ENCODE measurements around the gene LRRIQ3. TPM values are rescaled to one million over a fixed set of nuclear protein-coding genes. Genes with fewer than 3 reads are reported as not detected.

LRRIQ3 gene
- total RNA-seq, 2 experiments from 2014 or later: 0.08 to 0.25 TPM

DNA sequence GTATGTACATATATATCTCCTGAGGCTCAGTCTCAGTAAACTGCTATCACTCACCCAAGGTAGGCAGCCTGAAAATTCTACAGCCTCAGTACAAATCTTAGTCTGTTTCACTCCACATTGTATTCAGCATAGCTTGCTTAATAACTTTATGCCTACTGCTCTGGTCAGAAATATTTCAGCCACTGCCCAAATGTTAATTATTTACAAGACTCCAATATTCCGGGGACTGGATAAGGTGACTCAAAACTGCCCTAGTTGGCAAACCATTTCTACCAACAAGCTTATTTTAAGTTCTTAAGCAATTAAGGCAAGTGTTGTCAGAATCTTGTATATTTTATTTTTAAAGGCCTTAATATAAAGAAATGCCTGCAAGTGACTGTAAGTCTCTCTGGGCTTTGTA is 114.8 kb downstream of the LRRIQ3 start:
- Mint-ChIP-seq H3K27ac (no peak overlapping the region), H3K36me3 (ENCODE audit: low read depth) (no peaks in the 10 kb centered on the region), H3K4me1 (ENCODE audit: low read depth) (no peaks in the 10 kb centered on the region), H3K4me3 (no peak overlapping the region), H3K27me3 (no peaks in the 10 kb centered on the region), H3K9me3 (no peaks in the 10 kb centered on the region)
- POLR2A ChIA-PET: no interaction called here
- Histone ChIP-seq H3K27ac (ENCODE audit: low read depth in 1 of 2, low read length in 2 of 2) (no peak overlapping the region), H3K36me3 (ENCODE audit: insufficient read depth, low read length) (no peaks in the 10 kb centered on the region), H3K4me1 (ENCODE audit: insufficient read depth, low read length) (no peaks in the 10 kb centered on the region), H3K27me3 (ENCODE audit: control insufficient read depth in 1 of 2, insufficient read depth in 2 of 2, low read length in 2 of 2) (no peaks in the 10 kb centered on the region), H3K9me3 (ENCODE audit: control insufficient read depth in 1 of 2, insufficient read depth in 1 of 2, low read length in 2 of 2) (no peaks in the 10 kb centered on the region), H3K4me3 (ENCODE audit: low read length) (no peak overlapping the region)
- TF ChIP-seq, protein P1, sequence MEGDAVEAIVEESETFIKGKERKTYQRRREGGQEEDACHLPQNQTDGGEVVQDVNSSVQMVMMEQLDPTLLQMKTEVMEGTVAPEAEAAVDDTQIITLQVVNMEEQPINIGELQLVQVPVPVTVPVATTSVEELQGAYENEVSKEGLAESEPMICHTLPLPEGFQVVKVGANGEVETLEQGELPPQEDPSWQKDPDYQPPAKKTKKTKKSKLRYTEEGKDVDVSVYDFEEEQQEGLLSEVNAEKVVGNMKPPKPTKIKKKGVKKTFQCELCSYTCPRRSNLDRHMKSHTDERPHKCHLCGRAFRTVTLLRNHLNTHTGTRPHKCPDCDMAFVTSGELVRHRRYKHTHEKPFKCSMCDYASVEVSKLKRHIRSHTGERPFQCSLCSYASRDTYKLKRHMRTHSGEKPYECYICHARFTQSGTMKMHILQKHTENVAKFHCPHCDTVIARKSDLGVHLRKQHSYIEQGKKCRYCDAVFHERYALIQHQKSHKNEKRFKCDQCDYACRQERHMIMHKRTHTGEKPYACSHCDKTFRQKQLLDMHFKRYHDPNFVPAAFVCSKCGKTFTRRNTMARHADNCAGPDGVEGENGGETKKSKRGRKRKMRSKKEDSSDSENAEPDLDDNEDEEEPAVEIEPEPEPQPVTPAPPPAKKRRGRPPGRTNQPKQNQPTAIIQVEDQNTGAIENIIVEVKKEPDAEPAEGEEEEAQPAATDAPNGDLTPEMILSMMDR (IDR thresholded peaks at IDR 0.05): no peak
- intact Hi-C loops (cut with DNase I, micrococcal nuclease): no loop called here
- ATAC-seq (ENCODE audit: poor library complexity) (no peak), DNase-seq (no peak)
- CTCF ChIA-PET: interaction anchor here (1.6 kb wide), 1 partner anchor 10 kb away, joined by 5 read pairs; no protein-coding TSS in a partner anchor

DNA sequence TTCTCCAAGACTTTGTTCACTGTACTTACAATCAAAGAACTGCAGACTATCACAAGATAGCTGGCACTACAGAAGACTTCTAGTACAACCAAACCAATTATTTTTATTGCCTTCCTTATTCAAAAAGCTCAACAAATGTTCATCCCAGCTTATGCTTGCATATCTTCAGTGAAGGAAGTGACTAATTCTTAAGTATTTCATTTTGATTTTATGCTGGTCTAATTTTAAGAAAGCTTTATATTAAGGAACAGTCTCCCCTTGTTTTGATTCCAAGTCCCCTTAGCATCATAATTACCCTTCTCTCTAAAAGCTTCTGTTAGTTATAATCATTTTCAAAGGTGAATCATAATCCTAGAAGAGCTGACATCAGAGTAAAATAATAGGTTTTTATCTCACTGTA is 132.9 kb downstream of the LRRIQ3 start:
- H3K27me3 ChIP-seq (ENCODE audit: control insufficient read depth in 1 of 2, insufficient read depth in 2 of 2, low read length in 2 of 2): no peaks in the 10 kb centered on the region
- no peak overlapping the region for H3K27ac ChIP-seq (ENCODE audit: low read depth in 1 of 2, low read length in 2 of 2)
- Mint-ChIP-seq H3K27ac (no peak overlapping the region), H3K36me3 (ENCODE audit: low read depth) (no peaks in the 10 kb centered on the region), H3K4me3 (no peak overlapping the region), H3K27me3 (no peaks in the 10 kb centered on the region), H3K4me1 (ENCODE audit: low read depth) (no peaks in the 10 kb centered on the region), H3K9me3 (no peaks in the 10 kb centered on the region)
- no peaks in the 10 kb centered on the region for H3K9me3 ChIP-seq (ENCODE audit: control insufficient read depth in 1 of 2, insufficient read depth in 1 of 2, low read length in 2 of 2)
- ATAC-seq (ENCODE audit: poor library complexity) (no peak), DNase-seq (no peak)
- POLR2A ChIA-PET: no interaction called here
- H3K4me3 ChIP-seq (ENCODE audit: low read length): no peak overlapping the region
- intact Hi-C loops (cut with DNase I, micrococcal nuclease): no loop called here
- no peaks in the 10 kb centered on the region for H3K36me3 ChIP-seq (ENCODE audit: insufficient read depth, low read length)
- H3K4me1 ChIP-seq (ENCODE audit: insufficient read depth, low read length): no peaks in the 10 kb centered on the region
- TF ChIP-seq, protein P1 (IDR thresholded peaks at IDR 0.05): no peak
- CTCF ChIA-PET: no interaction called here

DNA sequence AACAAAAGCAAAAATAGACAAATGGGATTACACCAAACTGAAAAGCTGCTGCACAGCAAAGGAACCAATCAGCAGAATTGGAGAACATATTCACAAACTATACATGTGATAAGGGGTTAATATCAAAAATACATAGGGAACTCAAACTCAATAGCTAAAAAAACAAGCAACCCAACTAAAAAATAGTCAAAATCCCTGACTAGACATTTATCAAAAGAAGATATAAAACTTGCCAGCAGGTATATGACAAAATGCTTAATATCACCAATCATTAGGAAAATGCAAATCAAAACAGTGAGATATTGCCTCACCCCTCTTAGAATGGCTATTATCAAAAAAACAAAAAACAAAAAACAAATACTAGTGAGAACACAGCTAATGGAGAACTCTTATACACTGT is 140.3 kb downstream of the LRRIQ3 start:
- POLR2A ChIA-PET: no interaction called here
- CTCF ChIA-PET: no interaction called here
- no peaks in the 10 kb centered on the region for H3K27me3 Mint-ChIP-seq
- no peak overlapping the region for H3K27ac Mint-ChIP-seq
- H3K36me3 Mint-ChIP-seq (ENCODE audit: low read depth): no peaks in the 10 kb centered on the region
- H3K4me3 ChIP-seq (ENCODE audit: low read length): no peak overlapping the region
- DNase-seq (no peak), ATAC-seq (ENCODE audit: poor library complexity) (no peak)
- no peaks in the 10 kb centered on the region for H3K36me3 ChIP-seq (ENCODE audit: insufficient read depth, low read length)
- intact Hi-C loops (cut with DNase I, micrococcal nuclease): no loop called here
- no peak overlapping the region for H3K4me3 Mint-ChIP-seq
- H3K9me3 Mint-ChIP-seq: no peaks in the 10 kb centered on the region
- TF ChIP-seq, protein P1 (IDR thresholded peaks at IDR 0.05): no peak
- no peaks in the 10 kb centered on the region for H3K27me3 ChIP-seq (ENCODE audit: control insufficient read depth in 1 of 2, insufficient read depth in 2 of 2, low read length in 2 of 2)
- no peak overlapping the region for H3K27ac ChIP-seq (ENCODE audit: low read depth in 1 of 2, low read length in 2 of 2)
- no peaks in the 10 kb centered on the region for H3K4me1 Mint-ChIP-seq (ENCODE audit: low read depth)
- no peaks in the 10 kb centered on the region for H3K9me3 ChIP-seq (ENCODE audit: control insufficient read depth in 1 of 2, insufficient read depth in 1 of 2, low read length in 2 of 2)
- no peaks in the 10 kb centered on the region for H3K4me1 ChIP-seq (ENCODE audit: insufficient read depth, low read length)

All from CD4-positive, alpha-beta T cell (primary cell).